NOMO-1 (cell line): ENCODE results near the gene GNAI2.
A peak's percentile ranks its signal among the peaks of the same experiment; 100 is the strongest.

Source experiments
- DNase-seq, 2 experiments: peaks; one replicate each; lab custom pipeline; 2025; ENCODE audit not compliant: unreplicated experiment in 2 of 2; lab: John Stamatoyannopoulos, UW

The GNAI2 gene

DNA sequence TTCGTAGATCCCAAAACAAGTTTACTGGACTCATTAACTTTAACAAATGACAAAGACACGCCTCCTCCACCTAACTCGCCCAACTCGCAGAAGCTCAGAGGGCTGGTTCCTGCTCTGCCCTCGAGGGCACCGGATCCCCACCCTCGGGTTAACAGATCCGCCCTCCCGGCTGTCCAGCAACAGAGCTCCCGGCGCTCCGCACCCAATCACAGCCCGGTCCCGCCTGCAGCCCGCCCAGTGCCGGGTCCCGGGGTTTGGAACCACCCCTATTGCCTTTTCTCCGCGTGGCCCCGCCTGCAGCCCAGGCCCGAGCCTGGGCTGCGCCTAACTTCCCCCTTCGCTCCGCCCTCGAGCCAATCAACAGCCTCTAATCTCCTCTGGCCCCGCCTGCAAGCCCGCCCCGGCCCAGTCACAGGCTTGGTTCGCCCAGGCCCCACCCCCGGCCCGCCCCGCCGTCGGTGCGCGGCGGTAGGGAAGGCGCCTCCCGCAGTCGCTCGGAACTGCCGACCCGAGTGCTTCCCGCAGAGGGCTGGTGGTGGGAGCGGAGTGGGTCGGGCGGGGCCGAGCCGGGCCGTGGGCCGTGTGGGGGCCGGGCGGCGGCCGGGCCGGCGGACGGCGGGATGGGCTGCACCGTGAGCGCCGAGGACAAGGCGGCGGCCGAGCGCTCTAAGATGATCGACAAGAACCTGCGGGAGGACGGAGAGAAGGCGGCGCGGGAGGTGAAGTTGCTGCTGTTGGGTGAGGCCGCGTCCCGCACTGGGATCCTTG, at the start of gene GNAI2:
Gene GNAI2 (plus strand): TSS at position 489 of the 768 bp plus-strand sequence. CDS start 132 bp downstream, at position 621.
- peak; percentile 99 for DNase-seq

GRCh38 chr3:50187750-50188149, 48.3 kb upstream of the GNAI2 start:
- no peak for DNase-seq

DNA sequence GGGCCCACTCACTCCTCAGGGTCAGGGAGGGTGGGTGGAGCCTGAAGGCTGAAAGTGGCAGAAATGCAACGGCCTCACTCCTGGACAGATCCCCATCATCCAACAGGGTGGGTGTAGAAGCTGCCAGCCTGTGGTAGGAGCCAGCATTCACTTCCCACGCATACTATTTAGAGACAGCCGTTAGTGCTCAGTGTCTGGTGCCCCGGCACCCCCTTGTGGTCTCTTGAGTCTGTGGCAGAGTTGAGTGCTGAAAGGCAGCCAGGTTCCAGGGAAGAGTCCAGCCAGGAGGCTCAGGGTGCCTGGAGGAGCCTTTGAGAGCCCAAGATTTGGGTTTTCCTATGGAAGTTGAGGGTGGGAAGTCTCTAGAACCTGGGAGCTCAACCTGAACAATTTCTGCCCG, 46.7 kb upstream of the GNAI2 start:
- DNase-seq, result peak; percentile 58 to 74

- DNase-seq, result no peak
These were observed 46.0 kb upstream of the GNAI2 start for GRCh38 chr3:50189989-50190388.

- DNase-seq, result peak; percentile 36 to 73
These were observed 44.9 kb upstream of the GNAI2 start, which contains the start of gene GNAT1 for GRCh38 chr3:50190936-50191660. Gene GNAT1, plus strand, starts transcription at chr3:50191610. Its CDS starts 116 bp downstream, at chr3:50191726.

DNA sequence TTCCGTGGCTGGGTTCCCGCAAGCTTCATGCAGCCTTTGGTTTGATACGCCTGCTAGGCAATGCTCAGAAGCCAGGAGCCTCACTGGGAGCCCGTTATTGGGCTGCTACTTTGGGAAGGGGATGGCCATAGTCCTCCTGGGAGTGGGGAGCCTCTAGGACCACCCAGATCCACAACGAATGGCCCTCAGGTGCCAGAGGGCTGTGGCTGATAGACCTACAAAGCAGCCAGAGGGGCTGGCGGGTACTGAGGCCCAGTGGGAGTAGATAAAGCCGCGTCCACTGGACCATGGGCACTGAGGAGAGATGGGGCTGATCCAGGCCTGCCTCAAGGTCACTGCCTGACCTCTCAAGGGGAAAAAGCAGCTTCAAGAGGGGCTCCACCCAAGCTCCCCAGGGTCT, 43.9 kb upstream of the GNAI2 start:
- no peak for DNase-seq

- DNase-seq, result peak; percentile 11 to 39
These were observed 43.3 kb upstream of the GNAI2 start for GRCh38 chr3:50192689-50193141.

DNA sequence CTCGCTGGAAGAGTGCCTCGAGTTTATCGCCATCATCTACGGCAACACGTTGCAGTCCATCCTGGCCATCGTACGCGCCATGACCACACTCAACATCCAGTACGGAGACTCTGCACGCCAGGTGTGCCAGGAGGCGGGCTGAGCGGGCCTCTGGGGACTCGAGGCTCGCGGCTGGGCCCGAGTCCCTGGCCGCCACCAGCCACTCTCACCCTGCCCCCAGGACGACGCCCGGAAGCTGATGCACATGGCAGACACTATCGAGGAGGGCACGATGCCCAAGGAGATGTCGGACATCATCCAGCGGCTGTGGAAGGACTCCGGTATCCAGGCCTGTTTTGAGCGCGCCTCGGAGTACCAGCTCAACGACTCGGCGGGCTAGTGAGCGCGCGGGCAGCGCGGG, 42.7 kb upstream of the GNAI2 start:
- no peak for DNase-seq

GRCh38 chr3:50193746-50194127, 42.3 kb upstream of the GNAI2 start:
- no peak for DNase-seq

- DNase-seq, result peak; percentile 33 to 49
These were observed 41.7 kb upstream of the GNAI2 start for GRCh38 chr3:50194128-50194902.

- DNase-seq, result no peak
These were observed 41.0 kb upstream of the GNAI2 start for GRCh38 chr3:50194903-50195500.

GRCh38 chr3:50195501-50196252, 40.3 kb upstream of the GNAI2 start:
- no peak for DNase-seq

DNA sequence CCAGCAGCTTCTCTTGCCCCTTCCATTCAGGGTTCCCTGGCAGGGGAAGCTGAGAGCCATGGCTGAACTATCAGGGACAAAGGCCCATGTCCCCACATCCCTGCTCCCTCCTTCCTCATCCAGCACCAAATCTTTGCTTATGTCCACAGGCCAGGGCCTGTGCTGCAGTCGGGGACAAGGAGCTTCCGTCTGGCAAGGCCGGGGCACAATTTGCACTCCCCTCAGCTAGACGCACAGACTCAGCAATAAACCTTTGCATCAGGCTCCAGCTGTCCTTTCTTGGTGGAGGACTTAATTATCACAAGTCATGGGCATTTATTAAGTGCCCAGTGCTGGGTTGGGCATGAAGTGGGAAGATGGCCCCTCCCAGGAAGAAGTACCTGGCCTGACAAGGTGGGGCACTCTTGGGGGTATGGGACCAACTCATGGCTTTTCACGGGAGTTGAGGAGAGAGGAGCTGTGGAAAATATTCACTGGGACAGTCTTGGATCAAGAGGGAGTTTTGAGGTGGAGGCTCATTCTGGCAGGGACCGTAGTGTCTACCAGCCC, 39.7 kb upstream of the GNAI2 start:
- DNase-seq, result no peak

GRCh38 chr3:50201573-50202315, 34.3 kb upstream of the GNAI2 start:
- no peak for DNase-seq

DNA sequence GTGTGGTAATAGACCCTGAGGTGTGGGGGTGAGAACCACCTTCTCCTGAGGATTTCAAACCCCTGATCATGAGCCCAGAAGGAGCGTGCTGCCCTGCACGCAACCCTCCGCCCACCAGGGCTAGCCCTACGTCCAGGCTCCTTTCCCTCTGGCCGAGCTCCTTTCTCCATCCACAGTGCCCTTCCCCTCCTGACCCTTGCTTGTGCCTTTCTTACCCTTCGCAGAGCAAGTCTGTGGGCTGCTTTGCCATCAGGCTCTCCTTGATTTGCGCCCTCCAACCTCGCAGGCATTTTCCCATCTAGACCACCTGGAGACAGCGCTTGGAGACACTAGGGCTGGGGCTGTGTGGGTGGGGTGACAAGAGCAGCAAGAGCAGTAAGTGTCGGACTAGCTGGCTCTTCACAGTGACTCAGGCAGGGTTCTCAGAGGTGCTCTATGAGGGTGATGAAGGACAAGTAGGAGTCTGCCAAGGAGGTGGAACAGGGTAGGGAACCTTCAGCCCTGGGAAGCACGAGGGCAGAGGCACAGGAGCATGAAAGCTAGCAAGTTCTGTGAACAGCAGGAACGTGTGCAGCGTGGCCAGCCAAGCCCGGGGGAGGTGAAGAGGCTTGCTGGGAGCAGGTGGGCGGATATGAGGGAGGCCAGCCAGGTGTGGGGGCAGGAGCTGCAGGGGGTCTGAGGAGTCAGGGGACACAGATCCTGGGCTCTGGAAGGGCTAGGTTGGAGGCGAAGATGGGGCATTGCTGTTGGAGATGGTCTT, 33.5 kb upstream of the GNAI2 start:
- no peak for DNase-seq

GRCh38 chr3:50203113-50203808, 32.7 kb upstream of the GNAI2 start:
- DNase-seq, result no peak
